ENCODE results near the gene DDX3X.

DNA sequence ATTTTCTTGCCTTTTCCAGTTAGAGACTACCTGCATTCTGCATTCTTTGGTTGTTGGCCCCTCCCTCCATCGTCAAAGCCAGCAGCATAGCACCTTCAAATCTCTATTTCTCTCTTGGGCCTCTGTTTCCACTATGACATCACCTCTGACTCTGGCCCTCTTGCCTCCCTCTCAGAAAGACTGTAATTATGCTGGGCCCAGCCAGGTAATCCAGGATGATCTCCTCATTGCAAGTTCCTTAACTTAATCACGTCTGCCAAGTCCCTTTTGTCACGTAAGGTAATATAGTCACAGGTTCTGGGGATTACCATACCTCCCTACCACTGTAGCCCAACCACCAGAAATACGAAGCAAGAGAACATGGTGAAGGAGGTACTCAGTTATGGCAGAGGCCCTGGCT is 73.9 kb downstream of the DDX3X start:
- TF ChIP-seq, protein P1, sequence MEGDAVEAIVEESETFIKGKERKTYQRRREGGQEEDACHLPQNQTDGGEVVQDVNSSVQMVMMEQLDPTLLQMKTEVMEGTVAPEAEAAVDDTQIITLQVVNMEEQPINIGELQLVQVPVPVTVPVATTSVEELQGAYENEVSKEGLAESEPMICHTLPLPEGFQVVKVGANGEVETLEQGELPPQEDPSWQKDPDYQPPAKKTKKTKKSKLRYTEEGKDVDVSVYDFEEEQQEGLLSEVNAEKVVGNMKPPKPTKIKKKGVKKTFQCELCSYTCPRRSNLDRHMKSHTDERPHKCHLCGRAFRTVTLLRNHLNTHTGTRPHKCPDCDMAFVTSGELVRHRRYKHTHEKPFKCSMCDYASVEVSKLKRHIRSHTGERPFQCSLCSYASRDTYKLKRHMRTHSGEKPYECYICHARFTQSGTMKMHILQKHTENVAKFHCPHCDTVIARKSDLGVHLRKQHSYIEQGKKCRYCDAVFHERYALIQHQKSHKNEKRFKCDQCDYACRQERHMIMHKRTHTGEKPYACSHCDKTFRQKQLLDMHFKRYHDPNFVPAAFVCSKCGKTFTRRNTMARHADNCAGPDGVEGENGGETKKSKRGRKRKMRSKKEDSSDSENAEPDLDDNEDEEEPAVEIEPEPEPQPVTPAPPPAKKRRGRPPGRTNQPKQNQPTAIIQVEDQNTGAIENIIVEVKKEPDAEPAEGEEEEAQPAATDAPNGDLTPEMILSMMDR (optimal IDR thresholded peaks at IDR 0.05 in 1 of 3, IDR thresholded peaks at IDR 0.05 in 1 of 3, conservative IDR thresholded peaks at IDR 0.05 in 1 of 3; ENCODE audit: extremely low read depth in 1 of 3, insufficient read depth in 2 of 3, low read length in 3 of 3) = no peak
- no peak for TF ChIP-seq EZH2 (IDR thresholded peaks at IDR 0.05; ENCODE audit: low read length)

Measured in keratinocyte (primary cell).